Tibial nerve (tissue), 3 donors: ENCODE measurements around the gene C1orf210.

Experiments
- POLR2A ChIP-seq, 2 donors: fragments of 450-650 bp; IDR thresholded peaks; one replicate each; pipeline ENCODE4 v1.6.1; 2017; ENCODE audit warnings: antibody characterized with exemption in 2 of 2, mild to moderate bottlenecking in 2 of 2, moderate library complexity in 2 of 2
- TF ChIP-seq, protein P1 (sequence below), 5 experiments: fragments of 200-600 bp in 3 of 5; fragments of 450-650 bp in 2 of 5; sonication (generic) in 3 of 5; IDR thresholded peaks; one replicate each; pipeline ENCODE4 v1.5.1; 2016 to 2019; ENCODE audit warnings: antibody characterized with exemption in 5 of 5, mild to moderate bottlenecking in 3 of 5, moderate library complexity in 2 of 5

DNA sequence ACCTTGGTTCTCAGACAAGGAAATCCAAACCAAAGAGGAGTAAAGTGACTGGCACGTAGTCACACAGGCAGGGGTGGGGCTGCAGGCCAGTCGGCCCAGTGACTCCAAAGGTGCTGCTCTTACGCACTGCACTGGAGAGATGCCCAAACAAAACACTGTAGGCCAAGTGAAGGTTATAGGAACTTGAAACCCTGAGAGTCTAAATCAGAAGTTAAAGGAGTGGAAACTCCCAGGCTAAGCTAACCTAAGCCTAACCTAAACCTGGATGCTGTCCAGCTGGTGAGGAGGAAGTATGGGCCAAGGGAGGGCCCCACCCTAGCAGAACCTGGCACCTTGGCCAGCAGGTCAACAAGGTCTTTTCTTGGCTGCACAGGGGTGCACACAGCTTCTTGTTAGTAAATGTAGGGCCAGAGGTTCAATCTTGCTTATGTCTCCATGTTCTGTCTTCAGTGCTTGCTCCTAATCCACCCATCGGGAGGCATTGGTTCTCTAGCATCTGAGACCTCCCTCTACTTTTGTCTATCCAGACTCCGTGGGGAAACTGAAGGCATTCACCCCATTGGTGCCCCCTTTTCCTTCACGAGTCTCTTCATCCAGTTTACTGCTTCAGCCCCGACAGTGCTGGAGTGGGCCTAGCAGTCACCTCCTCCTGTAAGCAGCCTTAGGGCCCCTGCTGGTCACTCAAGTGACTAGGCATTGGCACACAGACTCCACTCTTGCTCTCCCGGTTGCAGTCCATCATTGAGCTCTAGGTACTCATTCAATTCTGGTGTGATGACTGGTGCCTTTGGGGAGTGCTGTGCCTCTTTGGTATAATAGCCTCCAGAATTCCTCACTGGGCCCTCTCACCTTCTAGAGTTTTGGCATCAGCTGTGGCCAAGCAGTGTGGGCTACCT, 28.5 kb downstream of the C1orf210 start:
- TF ChIP-seq POLR2A (IDR thresholded peaks at IDR 0.05) = no peak
- TF ChIP-seq, protein P1, sequence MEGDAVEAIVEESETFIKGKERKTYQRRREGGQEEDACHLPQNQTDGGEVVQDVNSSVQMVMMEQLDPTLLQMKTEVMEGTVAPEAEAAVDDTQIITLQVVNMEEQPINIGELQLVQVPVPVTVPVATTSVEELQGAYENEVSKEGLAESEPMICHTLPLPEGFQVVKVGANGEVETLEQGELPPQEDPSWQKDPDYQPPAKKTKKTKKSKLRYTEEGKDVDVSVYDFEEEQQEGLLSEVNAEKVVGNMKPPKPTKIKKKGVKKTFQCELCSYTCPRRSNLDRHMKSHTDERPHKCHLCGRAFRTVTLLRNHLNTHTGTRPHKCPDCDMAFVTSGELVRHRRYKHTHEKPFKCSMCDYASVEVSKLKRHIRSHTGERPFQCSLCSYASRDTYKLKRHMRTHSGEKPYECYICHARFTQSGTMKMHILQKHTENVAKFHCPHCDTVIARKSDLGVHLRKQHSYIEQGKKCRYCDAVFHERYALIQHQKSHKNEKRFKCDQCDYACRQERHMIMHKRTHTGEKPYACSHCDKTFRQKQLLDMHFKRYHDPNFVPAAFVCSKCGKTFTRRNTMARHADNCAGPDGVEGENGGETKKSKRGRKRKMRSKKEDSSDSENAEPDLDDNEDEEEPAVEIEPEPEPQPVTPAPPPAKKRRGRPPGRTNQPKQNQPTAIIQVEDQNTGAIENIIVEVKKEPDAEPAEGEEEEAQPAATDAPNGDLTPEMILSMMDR (IDR thresholded peaks at IDR 0.05) = no peak
